SK-N-SH treated with all-trans-retinoic acid at 6 μM for 48 hours (cell line): Measurements from ENCODE around the gene KCNA10.

Experiments
- ATAC-seq: fragments of 200-7000 bp; cut with Tn5 transposase; 3 replicates; pipeline ENCODE4 v1.9.1; 2020; ENCODE audit warnings: mild to moderate bottlenecking, moderate library complexity
- ARNTL ChIP-seq: fragments of 450-650 bp; formaldehyde crosslinking; IDR thresholded peaks from 2 replicates; pipeline ENCODE4 v1.5.0; 2020; ENCODE audit warnings: low read depth, mild to moderate bottlenecking, moderate library complexity, borderline replicate concordance
- CSDC2 ChIP-seq: fragments of 250-450 bp; sonication (Bioruptor Pico); IDR thresholded peaks from 2 replicates; pipeline ENCODE4 v1.5.0; 2020; ENCODE audit warnings: mild to moderate bottlenecking, moderate library complexity
- CSRNP3 ChIP-seq: fragments of 250-450 bp; sonication (Bioruptor Pico); IDR thresholded peaks from 2 replicates; pipeline ENCODE4 v1.5.1; 2021; ENCODE audit warnings: mild to moderate bottlenecking, moderate library complexity
- ISL1 ChIP-seq: fragments of 250-450 bp; sonication (Bioruptor Pico); IDR thresholded peaks from 2 replicates; pipeline ENCODE4 v2.1.2; 2022; ENCODE audit warnings: mild to moderate bottlenecking, moderate library complexity
- OSR1 ChIP-seq: fragments of 250-450 bp; sonication (Bioruptor Pico); IDR thresholded peaks from 2 replicates; pipeline ENCODE4 v1.8.0; 2022; ENCODE audit warnings: moderate library complexity, mild to moderate bottlenecking, inconsistent platforms
- PATZ1 ChIP-seq: fragments of 250-450 bp; sonication (Bioruptor Pico); IDR thresholded peaks from 2 replicates; pipeline ENCODE4 v1.8.0; 2020; ENCODE audit warnings: mild to moderate bottlenecking, moderate library complexity, borderline replicate concordance
- POU6F1 ChIP-seq: fragments of 250-450 bp; sonication (Bioruptor Pico); IDR thresholded peaks from 2 replicates; pipeline ENCODE4 v1.8.0; 2021; ENCODE audit warnings: low read depth, mild to moderate bottlenecking, moderate library complexity, borderline replicate concordance
- PPARA ChIP-seq: fragments of 250-450 bp; sonication (Bioruptor Pico); IDR thresholded peaks from 2 replicates; pipeline ENCODE4 v1.5.0; 2020; ENCODE audit warnings: mild to moderate bottlenecking, borderline replicate concordance
- RARB ChIP-seq: fragments of 250-450 bp; sonication (Bioruptor Pico); IDR thresholded peaks from 2 replicates; pipeline ENCODE4 v1.8.0; 2021; ENCODE audit warnings: mild to moderate bottlenecking, moderate library complexity
- SNAI2 ChIP-seq: fragments of 250-450 bp; sonication (Bioruptor Pico); IDR thresholded peaks from 2 replicates; pipeline ENCODE4 v1.5.0; 2020; ENCODE audit warnings: mild to moderate bottlenecking, moderate library complexity
- TCF4 ChIP-seq: fragments of 250-450 bp; sonication (Bioruptor Pico); IDR thresholded peaks from 2 replicates; pipeline ENCODE4 v1.8.0; 2021; ENCODE audit warnings: mild to moderate bottlenecking, moderate library complexity, borderline replicate concordance
- TOX ChIP-seq: fragments of 250-450 bp; sonication (Bioruptor Pico); IDR thresholded peaks from 2 replicates; pipeline ENCODE4 v1.8.0; 2021; ENCODE audit warnings: mild to moderate bottlenecking, moderate library complexity, borderline replicate concordance
- TSHZ2 ChIP-seq: fragments of 250-450 bp; sonication (Bioruptor Pico); IDR thresholded peaks from 2 replicates; pipeline ENCODE4 v1.5.0; 2020; ENCODE audit warnings: mild to moderate bottlenecking, moderate library complexity
- ZC3H10 ChIP-seq: fragments of 250-450 bp; sonication (Bioruptor Pico); IDR thresholded peaks from 2 replicates; pipeline ENCODE4 v1.5.1; 2021; ENCODE audit warnings: mild to moderate bottlenecking, moderate library complexity
- ZFP3 ChIP-seq: fragments of 250-450 bp; sonication (Bioruptor Pico); IDR thresholded peaks from 2 replicates; pipeline ENCODE4 v1.5.0; 2020; ENCODE audit warnings: mild to moderate bottlenecking, moderate library complexity
- ZFP30 ChIP-seq: fragments of 450-650 bp; formaldehyde crosslinking; IDR thresholded peaks from 2 replicates; pipeline ENCODE4 v1.5.0; 2022; ENCODE audit warnings: mild to moderate bottlenecking, moderate library complexity
- ZNF565 ChIP-seq: fragments of 450-650 bp; formaldehyde crosslinking; conservative IDR thresholded peaks from 2 replicates; pipeline ENCODE4 v1.5.0; 2020; ENCODE audit warnings: low read depth, mild to moderate bottlenecking, moderate library complexity
- ZNF70 ChIP-seq: fragments of 450-650 bp; formaldehyde crosslinking; IDR thresholded peaks from 2 replicates; pipeline ENCODE4 v1.5.0; 2020; ENCODE audit warnings: mild to moderate bottlenecking, moderate library complexity

The KCNA10 gene

GRCh38 chr1:110542725-110543124, 23.8 kb upstream of the KCNA10 start:
- ATAC-seq = no peak
- no peak for TF ChIP-seq CSDC2 (CRISPR knock-in tag)
- TF ChIP-seq PPARA (CRISPR knock-in tag) = no peak
- TF ChIP-seq ZNF565 = no peak
- 0 out of 2 replicates have a peak, but pooled peaks have one; percentile 19 for TF ChIP-seq SNAI2 (CRISPR knock-in tag)
- no peak for TF ChIP-seq RARB (CRISPR knock-in tag)
- TF ChIP-seq POU6F1 (CRISPR knock-in tag) = no peak

GRCh38 chr1:110541906-110542395, 23.0 kb upstream of the KCNA10 start:
- no peak for TF ChIP-seq POU6F1 (CRISPR knock-in tag)
- no peak for ATAC-seq

- TF ChIP-seq PATZ1 (no peak), SNAI2 (CRISPR knock-in tag) (no peak), CSRNP3 (no peak), ARNTL (CRISPR knock-in tag) (no peak), ZFP3 (CRISPR knock-in tag) (no peak), OSR1 (CRISPR knock-in tag) (no peak), ZC3H10 (CRISPR knock-in tag) (no peak), ZNF70 (CRISPR knock-in tag) (no peak), ZFP30 (CRISPR knock-in tag) (no peak), CSDC2 (CRISPR knock-in tag) (no peak), TSHZ2 (CRISPR knock-in tag) (no peak), ZNF565 (no peak), TOX (no peak)
- TF ChIP-seq, all 23 proteins: peak for 0
- no peak for ATAC-seq
These were observed 22.1 kb upstream of the KCNA10 start for GRCh38 chr1:110540891-110541685.

GRCh38 chr1:110538921-110539320, 19.9 kb upstream of the KCNA10 start:
- ATAC-seq = no peak
- no peak for TF ChIP-seq ZNF70 (CRISPR knock-in tag)
- TF ChIP-seq POU6F1 (CRISPR knock-in tag) = no peak
- no peak for TF ChIP-seq CSDC2 (CRISPR knock-in tag)
- TF ChIP-seq TOX = no peak
- no peak for TF ChIP-seq RARB (CRISPR knock-in tag)
- no peak for TF ChIP-seq ZNF565
- no peak for TF ChIP-seq ARNTL (CRISPR knock-in tag)
- TF ChIP-seq ZFP3 (CRISPR knock-in tag) = no peak
- TF ChIP-seq TCF4 (CRISPR knock-in tag) = no peak
- no peak for TF ChIP-seq CSRNP3
- no peak for TF ChIP-seq PATZ1
- TF ChIP-seq OSR1 (CRISPR knock-in tag) = no peak
- TF ChIP-seq ISL1 (CRISPR knock-in tag) = no peak
